GM10266 (cell line): ENCODE data around the gene TTLL9.
A peak's percentile ranks its signal among the peaks of the same experiment; 100 is the strongest.

Source experiments
- DNase-seq: peaks from one replicate; pipeline ENCODE4 v3.0.0; 2012; ENCODE audit errors: extremely low spot score
- TF ChIP-seq, protein P1 (sequence below): IDR thresholded peaks from 2 replicates; pipeline ENCODE4 v1.5.1; 2012; ENCODE audit warnings: mild to moderate bottlenecking, low read depth; ENCODE audit not compliant: control insufficient read depth, insufficient read depth; ENCODE audit errors: missing control alignments

Gene TTLL9

DNA sequence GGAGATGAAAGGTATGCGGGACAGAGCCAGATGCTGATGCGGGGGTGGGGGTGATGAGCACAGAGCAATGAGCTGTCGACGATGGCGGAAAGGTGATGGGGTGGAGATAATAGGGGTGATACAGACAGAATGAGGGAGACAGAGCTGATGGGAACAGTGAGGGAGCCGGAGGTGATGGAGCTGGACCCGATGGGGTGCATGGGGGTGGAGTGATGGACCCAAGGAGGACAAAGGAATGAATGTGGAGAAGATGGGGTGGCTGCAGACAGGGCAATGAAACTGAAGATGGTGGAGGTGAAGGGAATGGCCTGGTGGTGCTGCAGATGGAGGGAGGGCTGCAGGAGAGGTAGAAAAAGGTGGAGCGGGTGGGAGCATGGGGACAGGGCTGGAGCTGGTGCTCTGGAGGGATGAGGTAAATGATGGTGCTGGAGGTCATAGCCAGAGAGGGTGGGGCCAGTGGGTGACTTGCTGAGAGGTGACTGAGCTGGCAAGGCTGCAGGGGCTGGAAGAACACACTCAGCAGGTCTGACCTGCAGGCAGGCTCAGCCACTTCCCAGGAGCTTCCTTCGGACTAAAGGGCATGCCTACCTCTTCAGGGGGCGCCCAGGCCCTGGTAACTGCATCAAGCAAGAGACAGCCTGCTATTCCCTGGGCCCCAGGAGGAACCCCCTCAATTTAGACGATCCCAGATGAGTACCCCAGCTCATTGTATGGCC is 19.0 kb upstream of the TTLL9 start:
- TF ChIP-seq, protein P1, sequence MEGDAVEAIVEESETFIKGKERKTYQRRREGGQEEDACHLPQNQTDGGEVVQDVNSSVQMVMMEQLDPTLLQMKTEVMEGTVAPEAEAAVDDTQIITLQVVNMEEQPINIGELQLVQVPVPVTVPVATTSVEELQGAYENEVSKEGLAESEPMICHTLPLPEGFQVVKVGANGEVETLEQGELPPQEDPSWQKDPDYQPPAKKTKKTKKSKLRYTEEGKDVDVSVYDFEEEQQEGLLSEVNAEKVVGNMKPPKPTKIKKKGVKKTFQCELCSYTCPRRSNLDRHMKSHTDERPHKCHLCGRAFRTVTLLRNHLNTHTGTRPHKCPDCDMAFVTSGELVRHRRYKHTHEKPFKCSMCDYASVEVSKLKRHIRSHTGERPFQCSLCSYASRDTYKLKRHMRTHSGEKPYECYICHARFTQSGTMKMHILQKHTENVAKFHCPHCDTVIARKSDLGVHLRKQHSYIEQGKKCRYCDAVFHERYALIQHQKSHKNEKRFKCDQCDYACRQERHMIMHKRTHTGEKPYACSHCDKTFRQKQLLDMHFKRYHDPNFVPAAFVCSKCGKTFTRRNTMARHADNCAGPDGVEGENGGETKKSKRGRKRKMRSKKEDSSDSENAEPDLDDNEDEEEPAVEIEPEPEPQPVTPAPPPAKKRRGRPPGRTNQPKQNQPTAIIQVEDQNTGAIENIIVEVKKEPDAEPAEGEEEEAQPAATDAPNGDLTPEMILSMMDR: no peak
- DNase-seq: no peak

DNA sequence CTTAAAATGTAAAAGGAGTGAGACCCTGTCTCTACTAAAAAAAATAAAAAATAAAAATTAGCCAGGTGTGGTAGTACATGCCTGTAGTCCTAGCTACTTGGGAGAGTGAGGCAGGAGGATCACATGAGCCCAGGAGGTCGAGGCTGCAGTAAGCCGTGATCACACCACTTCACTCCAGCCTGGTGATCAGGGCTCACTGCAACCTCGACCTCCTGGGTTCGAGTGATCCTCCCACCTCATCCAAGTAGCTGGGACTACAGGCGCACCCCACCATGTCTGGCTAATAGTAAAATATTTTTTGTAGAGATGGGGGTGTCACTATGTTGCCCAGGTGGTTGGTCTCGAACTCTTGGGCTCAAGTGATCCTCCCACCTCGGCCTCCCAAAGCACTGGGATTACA is 17.0 kb upstream of the TTLL9 start:
- no peak for DNase-seq
- TF ChIP-seq, protein P1: no peak

DNA sequence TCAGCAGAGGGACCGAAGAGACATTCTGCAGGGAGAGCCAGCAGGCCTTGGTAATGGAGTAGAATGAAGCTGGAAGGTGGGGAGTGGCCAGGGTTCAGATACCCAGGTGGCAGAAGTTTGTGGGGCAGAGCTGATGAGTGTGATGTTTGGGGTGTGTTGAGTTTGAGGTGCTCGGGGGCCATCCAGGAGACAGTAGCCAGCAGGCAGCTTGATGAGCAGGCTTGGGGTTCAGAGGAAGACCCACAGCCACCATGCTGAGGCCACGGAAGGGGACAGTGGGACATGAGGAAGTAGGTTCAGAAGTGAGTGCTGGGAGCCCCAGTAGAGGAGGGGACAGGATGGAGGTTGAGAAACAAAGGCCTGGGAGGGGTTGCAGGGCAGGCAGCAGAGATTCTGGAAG is 13.9 kb upstream of the TTLL9 start:
- TF ChIP-seq, protein P1: no peak
- no peak for DNase-seq

DNA sequence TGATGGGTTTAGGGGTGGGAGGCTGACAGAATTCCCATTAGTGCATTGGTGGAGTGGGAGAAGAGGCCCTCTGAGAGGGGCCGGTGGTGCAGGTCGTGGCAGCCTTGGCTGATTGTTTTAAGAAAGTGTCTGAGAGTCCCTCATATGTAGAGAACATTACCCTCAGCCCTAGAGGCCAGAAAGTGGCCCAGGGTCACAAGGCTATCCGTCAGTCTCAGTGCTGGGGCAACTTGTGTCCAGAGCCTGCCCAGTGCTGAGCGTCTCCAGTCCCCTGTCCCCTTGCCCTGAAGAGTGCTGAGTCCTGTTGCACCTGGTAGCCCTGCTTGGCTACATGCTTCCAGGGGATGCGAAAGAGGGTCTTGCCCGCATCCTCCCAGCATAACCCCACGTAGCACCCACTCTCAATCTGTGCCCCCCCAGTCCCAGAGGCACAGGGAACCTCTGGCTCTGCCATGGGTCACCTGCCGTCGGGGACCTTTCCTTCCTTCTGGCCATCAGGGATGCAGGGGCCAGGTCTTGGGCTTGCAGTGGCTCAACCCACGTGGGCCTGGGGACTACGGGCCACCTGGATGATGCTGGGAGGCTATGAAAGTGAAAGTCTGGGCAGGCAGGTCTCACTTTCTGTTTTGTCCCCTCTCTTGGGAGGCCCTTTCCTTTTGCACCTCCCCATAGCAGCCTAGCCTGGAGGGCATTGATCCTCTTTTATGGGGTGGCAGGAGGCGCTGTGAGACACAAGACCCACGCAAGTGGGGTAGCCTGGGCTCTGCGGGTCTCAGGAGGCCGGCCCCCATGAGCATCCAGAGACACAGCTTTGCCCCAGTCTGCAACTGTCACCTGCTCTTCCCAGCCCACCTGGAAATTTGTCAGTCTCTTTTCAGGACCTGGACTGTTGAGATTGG is 12.3 kb upstream of the TTLL9 start:
- TF ChIP-seq, protein P1: no peak
- DNase-seq: peak; percentile 61

DNA sequence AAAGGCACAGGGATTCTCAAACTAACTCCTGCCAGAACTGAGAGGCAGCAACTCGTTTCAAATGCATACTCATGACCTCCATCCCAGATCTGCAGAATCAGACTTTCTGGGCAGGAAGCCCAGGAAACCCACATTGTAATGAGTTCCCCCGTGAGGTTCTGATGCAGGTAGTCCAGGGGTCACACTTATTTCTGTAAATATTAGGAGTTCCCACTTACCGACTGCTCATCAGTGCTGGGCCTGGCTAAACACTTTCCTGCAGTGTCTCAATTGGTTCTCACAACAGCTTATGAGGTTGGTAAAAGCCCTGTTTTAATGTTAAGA is 11.7 kb upstream of the TTLL9 start:
- DNase-seq: no peak
- TF ChIP-seq, protein P1: no peak

DNA sequence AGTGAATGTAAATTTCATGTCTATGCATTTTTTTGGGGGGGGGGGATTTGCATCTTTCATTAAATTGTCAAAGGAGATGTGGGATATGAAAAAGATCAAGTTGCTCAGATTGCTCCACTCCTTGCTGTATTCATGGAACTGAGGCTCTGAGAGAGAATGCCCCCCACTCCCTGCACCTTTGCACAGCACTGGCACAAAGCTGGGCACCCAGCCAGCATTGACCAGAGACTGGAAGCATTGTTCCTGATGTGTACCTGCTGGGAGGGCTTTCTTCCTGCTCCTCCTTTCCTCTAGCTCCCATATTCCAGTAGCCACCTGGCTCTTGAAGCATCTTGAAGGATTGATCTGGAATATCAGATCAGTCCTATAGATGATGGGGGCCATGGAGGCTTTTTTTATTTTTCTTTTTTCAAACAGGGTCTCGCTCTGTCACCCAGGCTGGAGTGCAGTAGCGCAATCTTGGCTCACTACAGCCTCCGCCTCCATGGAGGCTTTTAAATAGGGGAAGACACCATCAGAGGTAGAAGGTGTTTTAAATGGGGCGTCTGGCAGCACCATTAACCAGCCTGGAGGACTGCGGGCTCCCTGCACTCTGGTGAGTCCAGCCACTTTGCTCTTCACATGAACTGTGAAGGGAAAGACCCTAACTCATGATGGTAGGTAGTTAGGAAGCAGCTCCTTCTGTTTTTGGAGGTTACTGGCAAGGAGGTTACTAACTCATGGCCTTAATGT is 11.0 kb upstream of the TTLL9 start:
- TF ChIP-seq, protein P1: no peak
- DNase-seq: no peak

DNA sequence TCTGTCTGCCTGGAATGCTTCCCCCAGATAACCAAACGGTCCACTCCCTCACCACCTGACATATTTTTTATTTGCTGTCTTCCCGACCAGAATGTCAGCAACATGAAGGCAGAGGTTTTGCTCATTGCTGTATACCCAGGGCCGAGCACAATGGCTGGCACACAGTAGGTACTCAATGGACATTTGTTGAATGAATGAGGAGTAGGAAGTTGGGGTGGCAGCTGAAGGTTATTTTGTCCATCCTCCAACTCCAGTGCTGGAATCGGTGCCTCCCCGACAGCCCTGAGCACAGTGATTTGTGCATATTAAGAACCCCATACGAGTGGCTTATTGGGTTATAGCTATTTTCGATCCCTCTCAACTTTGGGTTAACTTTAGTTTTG is 10.4 kb upstream of the TTLL9 start:
- DNase-seq: no peak
- TF ChIP-seq, protein P1: no peak
